Kidney (tissue), 14 donors: Measurements from ENCODE around the gene PHOX2A. TPM values are rescaled to one million over a fixed set of nuclear protein-coding genes. Genes with fewer than 3 reads are reported as not detected.

ENCODE experiments used
- DNase-seq, 5 donors: peaks; one replicate each; pipeline ENCODE4 v3.0.0-alpha.2; 2013 to 2020
- FAIRE-seq: peaks from 2 replicates; lab custom pipeline; 2012; peaks lifted over from hg19 to GRCh38; lab: Jason Lieb, UNC
- H3K27ac ChIP-seq, 2 donors: one replicate each; pipeline ENCODE4 v1.7.0; 2013; ENCODE audit warnings: low read depth in 2 of 2, low read length in 2 of 2, inconsistent platforms in 1 of 2
- H3K27me3 ChIP-seq: one replicate; pipeline ENCODE4 v1.7.1; 2013; ENCODE audit warnings: low read length, inconsistent platforms; ENCODE audit not compliant: control insufficient read depth, insufficient read depth
- H3K36me3 ChIP-seq, 3 donors: one replicate each; pipeline versions ENCODE4 v1.7.0 to v1.7.1; 2013; ENCODE audit warnings: low read length in 3 of 3, control low read depth in 1 of 3, inconsistent platforms in 1 of 3; ENCODE audit not compliant: insufficient read depth in 3 of 3, control insufficient read depth in 2 of 3
- H3K4me1 ChIP-seq, 3 donors: one replicate each; pipeline versions ENCODE4 v1.7.0 to v1.7.1; 2013; ENCODE audit warnings: low read length in 3 of 3, inconsistent platforms in 1 of 3, low read depth in 1 of 3; ENCODE audit not compliant: control insufficient read depth in 2 of 3, insufficient read depth in 2 of 3
- H3K4me3 ChIP-seq, 3 donors: one replicate each; pipeline versions ENCODE4 v1.7.0 to v1.8.1; 2013; ENCODE audit warnings: low read length in 3 of 3, control low read depth in 1 of 3, inconsistent platforms in 1 of 3
- H3K9ac ChIP-seq, 3 donors: one replicate each; pipeline versions ENCODE4 v1.7.0 to v1.7.1; 2013; ENCODE audit warnings: low read length in 3 of 3, control low read depth in 1 of 3, inconsistent platforms in 1 of 3
- H3K9me3 ChIP-seq, 3 donors: one replicate each; pipeline versions ENCODE4 v1.7.0 to v1.7.1; 2013; ENCODE audit warnings: low read length in 3 of 3, control low read depth in 1 of 3, inconsistent platforms in 1 of 3; ENCODE audit not compliant: control insufficient read depth in 2 of 3, insufficient read depth in 1 of 3
- CTCF ChIP-seq: IDR thresholded peaks from 3 replicates; pipeline ENCODE4 v1.5.1; 2012; ENCODE audit warnings: mild to moderate bottlenecking, moderate library complexity, borderline replicate concordance; ENCODE audit not compliant: insufficient read depth; ENCODE audit errors: extremely low read depth
- intact Hi-C: fragments of 100-400 bp; cut with DNase I; formaldehyde crosslinking; loops from one replicate; pipeline ENCODE4 v1.11.1; 2022
- polyA plus RNA-seq: library from polyadenylated mRNA; stranded (reverse); fragments of 350-450 nt; fragmentation: Illumina TruSeq; extraction: RNeasy Lipid Tissue Mini Kit (QIAGEN cat#74804); gene quantifications from one replicate; pipeline ENCODE4 v1.2.3, GENCODE V29; 2014; ENCODE audit warnings: low read depth, low replicate concordance; ENCODE audit not compliant: insufficient read depth
- total RNA-seq: library from RNA; stranded (reverse); fragmentation: NEBNext Ultra II Directional; extraction: Animal tissue kit (Norgen Biotek cat#: 25700); gene quantifications from one replicate; pipeline ENCODE4 v1.2.1, GENCODE V29; 2021
- donor health status: control.
- donor health status: control.
- donor health status: control.
- donor health status: control.
- donor health status: control.
- donor health status: DM: yes; HTN: yes; CAD: no.
- donor health status: Normal renal cell carcinoma (clear cell type).

PHOX2A gene
- total and polyA plus RNA-seq, 2 donors from 2014 or later, result not detected

GRCh38 chr11:72245263-72245816 lies 1.4 kb upstream of the PHOX2A start:
- DNase-seq (no peak), FAIRE-seq (no peak)
- H3K4me3 ChIP-seq, result no peak overlapping the region
- peaks cover 46% of the 10 kb centered on the region for H3K27me3 ChIP-seq
- no peak overlapping the region for H3K27ac ChIP-seq
- intact Hi-C loops, result no loop called here
- no peak for TF ChIP-seq CTCF
- H3K9me3 ChIP-seq, result no peaks in the 10 kb centered on the region
- peaks cover 0 to 4% (median 0%) of the 10 kb centered on the region in 3 donors for H3K4me1 ChIP-seq
- H3K36me3 ChIP-seq, result no peaks in the 10 kb centered on the region
- H3K9ac ChIP-seq, result no peak overlapping the region

DNA sequence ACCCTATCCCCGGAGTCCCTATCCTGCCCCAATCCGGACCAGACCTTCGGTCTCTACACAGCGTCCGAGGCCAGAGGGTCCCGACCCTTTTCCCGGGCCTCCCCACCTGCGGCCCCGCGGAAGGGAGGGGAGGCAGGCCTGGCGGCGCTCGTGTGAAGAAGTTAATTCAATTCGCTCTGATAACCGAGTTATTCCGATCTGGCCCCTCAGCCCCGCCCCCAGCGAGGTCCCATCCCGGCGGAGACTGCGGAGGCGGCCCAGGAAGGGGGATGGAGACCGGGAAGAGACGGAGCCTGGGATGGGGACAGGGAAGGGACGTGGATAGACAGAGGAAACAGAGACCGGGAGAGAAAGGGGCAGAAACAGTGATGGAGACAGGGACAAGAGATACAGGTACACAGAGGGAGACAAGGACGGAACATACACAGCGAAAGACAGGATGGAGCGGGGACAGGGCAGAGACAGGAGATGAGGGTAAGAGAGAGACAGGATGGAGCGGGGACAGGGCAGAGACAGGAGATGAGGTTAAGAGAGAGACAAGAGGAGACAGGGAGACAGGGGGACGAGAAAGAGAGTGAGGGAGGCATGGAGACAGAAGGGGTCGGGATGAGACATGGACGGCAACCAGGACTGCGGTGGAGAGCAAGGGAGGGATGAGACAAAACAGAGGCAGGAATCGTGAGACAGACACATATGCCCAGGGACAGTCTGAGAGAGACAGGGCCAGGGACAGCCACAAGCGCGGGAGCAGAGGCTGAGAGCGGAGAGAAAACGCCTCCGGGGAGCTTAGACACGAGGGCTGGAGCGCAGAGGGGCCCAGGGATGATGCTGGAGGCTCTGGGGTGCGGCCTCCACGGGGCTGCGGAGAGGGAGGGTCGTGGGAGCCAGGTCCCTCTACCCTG lies 636 bp upstream of the PHOX2A start:
- no peak overlapping the region for H3K4me3 ChIP-seq
- H3K27ac ChIP-seq, result no peak overlapping the region
- H3K4me1 ChIP-seq, result peaks cover 0 to 4% (median 0%) of the 10 kb centered on the region in 3 donors
- DNase-seq, result peak in 2 of 5 donors; percentile 38 to 50
- intact Hi-C loops, result no loop called here
- peaks cover 48% of the 10 kb centered on the region for H3K27me3 ChIP-seq
- no peak overlapping the region for H3K9ac ChIP-seq
- H3K9me3 ChIP-seq, result no peaks in the 10 kb centered on the region
- H3K36me3 ChIP-seq, result no peaks in the 10 kb centered on the region
- no peak for TF ChIP-seq CTCF
- no peak for FAIRE-seq

DNA sequence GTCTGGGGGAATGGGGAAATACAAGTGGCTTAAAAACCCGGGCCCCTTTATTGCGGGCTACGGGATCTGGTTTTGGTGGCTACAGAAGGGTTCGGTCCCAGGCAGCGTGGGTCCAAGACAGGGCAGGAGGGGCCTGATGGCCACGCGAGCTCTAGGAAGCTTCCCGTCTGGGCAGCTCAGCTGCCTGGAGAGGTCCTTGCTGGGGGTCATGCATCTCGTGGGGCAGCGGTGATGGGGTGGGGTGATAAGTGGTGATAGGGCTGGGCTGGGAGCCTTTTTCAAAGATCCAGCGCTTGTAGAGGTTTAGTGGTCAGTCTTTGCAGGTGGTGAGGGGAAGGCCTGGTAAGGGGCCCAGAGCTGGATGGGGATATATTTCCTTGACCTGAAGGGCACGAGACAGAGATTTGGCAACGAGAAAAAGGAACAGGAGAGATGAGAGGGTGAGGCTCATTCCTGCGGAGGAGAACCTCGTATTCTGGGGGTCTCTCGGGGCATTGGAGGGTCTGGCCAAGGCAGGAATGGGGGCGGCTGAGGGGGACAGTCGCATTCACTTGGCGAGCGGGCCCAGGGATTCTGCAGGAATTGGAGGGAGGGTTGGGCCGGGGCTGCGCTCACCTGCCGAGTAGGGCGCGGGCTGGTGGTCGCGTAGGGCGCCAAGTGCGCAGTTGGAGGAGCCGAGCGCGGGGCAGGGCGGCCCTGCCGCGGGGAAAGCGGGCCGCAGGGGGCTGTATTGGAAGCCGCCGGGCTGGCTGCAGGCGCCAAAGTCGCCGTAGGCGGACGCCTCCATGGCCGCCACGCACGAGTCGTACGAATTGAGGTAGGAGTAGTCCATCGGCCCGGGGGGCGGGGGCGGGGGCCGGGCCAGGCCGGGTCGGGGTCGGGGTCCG lies 560 bp downstream of the PHOX2A start:
- intact Hi-C loops, result no loop called here
- no peaks in the 10 kb centered on the region for H3K36me3 ChIP-seq
- DNase-seq (peak in 2 of 5 donors; percentile 50 to 68), FAIRE-seq (no peak)
- H3K4me1 ChIP-seq, result peaks cover 0 to 8% (median 0%) of the 10 kb centered on the region in 3 donors
- H3K27ac ChIP-seq, result no peak overlapping the region
- no peak overlapping the region for H3K4me3 ChIP-seq
- H3K9ac ChIP-seq, result no peak overlapping the region
- H3K9me3 ChIP-seq, result no peaks in the 10 kb centered on the region
- H3K27me3 ChIP-seq, result peaks cover 50% of the 10 kb centered on the region
- TF ChIP-seq CTCF, result no peak
